HepG2 (cell line): ENCODE measurements around the gene GNA12. TPM values are rescaled to one million over a fixed set of nuclear protein-coding genes. Genes with fewer than 3 reads are reported as not detected.
A peak's percentile ranks its signal among the peaks of the same experiment; 100 is the strongest.

Experiments
- ATAC-seq: fragments of 200-7000 bp; cut with Tn5 transposase; 3 replicates; pipeline ENCODE4 v1.9.1; 2020; ENCODE audit warnings: mild to moderate bottlenecking, moderate library complexity
- BruUV-seq: library from RNA; stranded (reverse); fragments of 400-500 nt; replicated peaks from 2 replicates; lab custom pipeline; 2021; lab: Mats Ljungman, UMichigan
- CTCF ChIA-PET: fragments of 300-600 bp; formaldehyde crosslinking; extraction: SDS; loops from one replicate; lab custom pipeline; 2021; ENCODE audit warnings: low total read pairs, inconsistent platforms, low intra/inter-chr PET ratio; lab: Yijun Ruan, JAX
- POLR2A ChIA-PET: fragments of 350-600 bp; sonication (Branson Sonifier 250); formaldehyde crosslinking; loops from one replicate; lab custom pipeline; 2020; ENCODE audit warnings: antibody characterized with exemption, inconsistent platforms; lab: Yijun Ruan, JAX
- DNase-seq: peaks from one replicate; pipeline ENCODE4 v3.0.0-alpha.2; 2015; ENCODE audit warnings: low spot score
- FAIRE-seq: peaks from 3 replicates; lab custom pipeline; 2011; peaks lifted over from hg19 to GRCh38; lab: Jason Lieb, UNC
- H2AFZ ChIP-seq: one replicate; pipeline ENCODE4 v1.6.1; 2011; ENCODE audit warnings: low read length, inconsistent platforms
- H3K27ac ChIP-seq: fragments of 300-600 bp; 3 replicates; pipeline ENCODE4 v1.8.0; 2011; ENCODE audit warnings: mixed run types, mild to moderate bottlenecking, mixed read lengths, low read length, inconsistent platforms; ENCODE audit not compliant: insufficient read depth; ENCODE audit errors: extremely low read length
- H3K27me3 ChIP-seq, 2 experiments: fragments of 200-600 bp in 1 of 2; 2 replicates in 1 of 2; 3 replicates in 1 of 2; pipeline versions ENCODE4 v1.6.0 to v1.8.0; 2011; ENCODE audit warnings: low read length in 2 of 2, mild to moderate bottlenecking in 2 of 2, moderate library complexity in 2 of 2, inconsistent platforms in 1 of 2; ENCODE audit not compliant: insufficient read depth in 2 of 2, control insufficient read depth in 1 of 2
- H3K36me3 ChIP-seq, 2 experiments: fragments of 200-600 bp in 1 of 2; replicated peaks in 1 of 2; 2 replicates in 1 of 2; 3 replicates in 1 of 2; pipeline versions ENCODE4 v1.5.1 to v1.8.0; 2011; ENCODE audit warnings: low read length in 2 of 2, inconsistent platforms in 1 of 2; ENCODE audit not compliant: insufficient read depth in 2 of 2, control insufficient read depth in 1 of 2
- H3K4me1 ChIP-seq: 2 replicates; pipeline ENCODE4 v1.5.1; 2012; ENCODE audit warnings: low read length, inconsistent platforms; ENCODE audit not compliant: insufficient read depth
- H3K4me2 ChIP-seq: 2 replicates; pipeline ENCODE4 v1.6.0; 2011; ENCODE audit warnings: low read depth, low read length, inconsistent platforms
- H3K4me3 ChIP-seq, 3 experiments: fragments of 200-600 bp in 1 of 3; sonication (generic), shearing (Covaris generic) in 1 of 3; replicated peaks in 1 of 3; 2 replicates each; pipeline ENCODE4 v1.5.1; 2011 to 2016; ENCODE audit warnings: low read length in 3 of 3, inconsistent platforms in 2 of 3, low read depth in 2 of 3, mild to moderate bottlenecking in 2 of 3, control low read depth in 1 of 3, mixed read lengths in 1 of 3; ENCODE audit not compliant: insufficient read depth in 1 of 3
- H3K79me2 ChIP-seq: one replicate; pipeline ENCODE4 v1.6.1; 2011; ENCODE audit warnings: low read length, inconsistent platforms; ENCODE audit not compliant: insufficient read depth
- H3K9ac ChIP-seq: 2 replicates; pipeline ENCODE4 v1.6.0; 2011; ENCODE audit warnings: mild to moderate bottlenecking, low read depth, low read length, inconsistent platforms; ENCODE audit not compliant: insufficient read depth
- H3K9me3 ChIP-seq: 2 replicates; pipeline ENCODE4 v1.5.1; 2012; ENCODE audit warnings: mild to moderate bottlenecking, low read length
- H4K20me1 ChIP-seq: 2 replicates; pipeline ENCODE4 v1.6.0; 2011; ENCODE audit warnings: inconsistent platforms, mild to moderate bottlenecking, low read length, moderate library complexity; ENCODE audit not compliant: insufficient read depth
- CENPT ChIP-seq: sonication (generic); formaldehyde crosslinking; IDR thresholded peaks from 2 replicates; pipeline ENCODE4 v1.8.0; 2022; ENCODE audit warnings: low read depth, mild to moderate bottlenecking, moderate library complexity, missing genetic modification reagents
- ETV6 ChIP-seq: sonication (generic); formaldehyde crosslinking; conservative IDR thresholded peaks from 2 replicates; pipeline ENCODE4 v1.4.0; 2020; ENCODE audit warnings: missing genetic modification reagents
- STAG1 ChIP-seq: sonication (generic); formaldehyde crosslinking; IDR thresholded peaks from 2 replicates; pipeline ENCODE4 v1.4.0; 2020; ENCODE audit warnings: missing genetic modification reagents
- ZNF646 ChIP-seq: sonication (generic); formaldehyde crosslinking; IDR thresholded peaks from 2 replicates; pipeline ENCODE4 v1.9.0; 2021; ENCODE audit warnings: mild to moderate bottlenecking, missing genetic modification reagents
- WGBS: methylation state at CpG from one replicate; pipeline ENCODE4 v1.1.6; 2017; ENCODE audit warnings: low lambda C conversion rate; 5-methylcytosine and 5-hydroxymethylcytosine counted together
- in situ Hi-C: cut with HindIII; loops from 2 replicates; pipeline ENCODE4 v1.10.0; 2017; ENCODE audit warnings: low pct_unique_long_range_greater_than_20kb; ENCODE audit not compliant: extremely low pct_ligation_motif_present
- intact Hi-C: fragments of 100-400 bp; cut with micrococcal nuclease; formaldehyde crosslinking; loops from one replicate; pipeline ENCODE4 v1.10.0; 2022; ENCODE audit not compliant: unreplicated experiment
- polyA plus RNA-seq, 8 experiments: library from polyadenylated mRNA; depleted of rRNA in 3 of 8; stranded (reverse) in 7 of 8; unstranded in 1 of 8; fragments of >200 nt; fragmentation: Illumina TruSeq in 4 of 8; extraction: Trizol in 4 of 8; gene quantifications; 2 replicates each; pipeline versions ENCODE4 v1.2.1 to v1.2.3, GENCODE V29; 2011 to 2016; ENCODE audit warnings: low read depth in 4 of 8, missing spikeins in 1 of 8, mixed read lengths in 1 of 8; ENCODE audit not compliant: insufficient read depth in 1 of 8
- total RNA-seq, 5 experiments: library from RNA; depleted of rRNA; stranded (reverse); fragments of >200 nt; fragmentation: Illumina TruSeq; extraction: Trizol; gene quantifications; 2 replicates each; pipeline ENCODE4 v1.2.3, GENCODE V29; 2016; ENCODE audit warnings: low read depth in 1 of 5

Gene GNA12
- total and polyA plus RNA-seq, 2 of the 13 experiments (the other 11 are each of a cell fraction or from before 2014, with no cell fraction given): 16.2 to 50.9 TPM

- TF ChIP-seq ZNF646 (peak; percentile 98), STAG1 (CRISPR knock-in tag) (peak; percentile 87), CENPT (CRISPR knock-in tag) (no peak)
Observed at GRCh38 chr7:2886900-2887299, 42.8 kb upstream of the GNA12 start (continued).

DNA sequence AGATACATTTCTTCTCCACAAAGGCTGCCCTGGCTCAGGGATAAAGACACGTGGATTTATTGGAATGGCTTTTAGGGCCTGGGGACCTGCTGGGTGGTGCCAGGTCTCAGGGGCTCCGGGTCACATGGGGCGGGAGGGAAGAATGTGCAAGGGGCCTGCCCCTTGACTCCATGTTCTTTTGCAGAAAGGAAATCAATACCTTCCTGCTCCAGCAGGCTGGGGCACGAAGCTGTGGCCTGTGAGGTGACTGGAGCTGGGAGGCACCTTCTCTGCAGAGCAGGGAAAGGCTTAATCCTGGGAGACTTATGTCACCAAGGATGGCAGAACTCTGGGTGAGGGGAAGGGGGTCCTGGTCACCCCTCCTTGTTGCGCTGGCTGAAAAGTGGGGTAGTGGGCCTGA lies 42.3 kb upstream of the GNA12 start:
- intact Hi-C loops: no loop called here
- no peak overlapping the region for H3K4me2 ChIP-seq
- FAIRE-seq (no peak), ATAC-seq (peak; percentile 28), DNase-seq (no peak)
- no peaks in the 10 kb centered on the region for H4K20me1 ChIP-seq
- H3K36me3 ChIP-seq: no peaks in the 10 kb centered on the region
- ChIA-PET CTCF (interaction anchor here (1.2 to 2.4 kb wide), 3 partner anchors 269 to 513 kb away, joined by 4 to 19 read pairs (median 8); no protein-coding TSS in a partner anchor), POLR2A (no interaction called here)
- no peak overlapping the region for H3K9ac ChIP-seq
- H3K4me1 ChIP-seq: no peaks in the 10 kb centered on the region
- 0% methylated on average over 4 of the region's 5 CpGs for WGBS
- H3K9me3 ChIP-seq: no peaks in the 10 kb centered on the region
- H3K27me3 ChIP-seq: peaks cover 4 to 22% of the 10 kb centered on the region in 2 experiments; a peak in 4 of 5 replicates
- TF ChIP-seq ETV6 (CRISPR knock-in tag): no peak
- in situ Hi-C loops: loop anchor here (5.0 to 25.0 kb wide), 4 partner anchors 271 to 776 kb away; no protein-coding TSS in a partner anchor
- no peak overlapping the region for H3K4me3 ChIP-seq
- BruUV-seq: no TSS peak
- no peak overlapping the region for H2AFZ ChIP-seq
- no peak overlapping the region for H3K27ac ChIP-seq
- H3K79me2 ChIP-seq: no peaks in the 10 kb centered on the region
